NCI-H748 (cell line): ENCODE results near the gene VARS1.
"Not testable (repeated sequence)": the region's sequence is repeated elsewhere in the genome, so short reads cannot be mapped to it uniquely, and the experiment has no call there.

Experiments used
- DNase-seq: peaks from one replicate; lab custom pipeline; 2025; ENCODE audit not compliant: unreplicated experiment; lab: John Stamatoyannopoulos, UW

The VARS1 gene

DNA sequence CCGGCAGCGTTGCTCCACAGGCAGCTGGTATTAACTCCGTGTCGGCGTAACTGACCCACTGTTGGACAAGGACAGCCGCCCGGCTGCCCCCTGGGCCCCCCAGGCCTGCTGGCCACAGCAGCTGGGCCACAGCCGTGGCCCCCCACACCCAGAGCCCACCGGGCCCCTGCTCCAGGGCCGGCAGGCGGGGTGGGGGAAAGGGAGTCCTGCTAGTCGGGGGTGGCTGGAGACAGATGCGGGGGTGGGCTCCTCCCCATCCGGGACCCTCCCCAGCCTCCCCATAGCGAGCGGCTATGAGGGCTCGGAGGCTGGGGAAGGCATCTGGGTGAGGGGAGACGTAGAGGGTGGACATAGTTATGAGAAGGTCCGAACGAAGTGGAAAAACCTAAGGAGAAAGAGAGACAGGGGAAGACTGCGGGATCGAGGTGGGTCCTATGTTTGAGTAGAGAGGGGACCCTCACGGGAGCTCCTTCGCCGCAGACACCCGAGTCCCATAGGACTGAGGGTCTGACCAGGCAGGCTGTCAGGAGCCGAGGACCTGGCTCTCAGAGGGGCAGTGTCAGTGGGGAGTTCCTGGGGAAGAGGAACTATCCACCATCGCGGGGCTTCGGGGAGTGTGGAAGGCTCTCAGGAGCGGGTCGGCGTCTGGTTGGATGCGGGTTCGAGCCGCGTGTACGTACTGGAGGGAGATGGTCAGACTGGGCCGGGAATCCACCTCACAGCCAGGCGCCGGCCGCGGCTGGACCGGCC is 511 bp downstream of the VARS1 start:
- peak; percentile 54 for DNase-seq

DNA sequence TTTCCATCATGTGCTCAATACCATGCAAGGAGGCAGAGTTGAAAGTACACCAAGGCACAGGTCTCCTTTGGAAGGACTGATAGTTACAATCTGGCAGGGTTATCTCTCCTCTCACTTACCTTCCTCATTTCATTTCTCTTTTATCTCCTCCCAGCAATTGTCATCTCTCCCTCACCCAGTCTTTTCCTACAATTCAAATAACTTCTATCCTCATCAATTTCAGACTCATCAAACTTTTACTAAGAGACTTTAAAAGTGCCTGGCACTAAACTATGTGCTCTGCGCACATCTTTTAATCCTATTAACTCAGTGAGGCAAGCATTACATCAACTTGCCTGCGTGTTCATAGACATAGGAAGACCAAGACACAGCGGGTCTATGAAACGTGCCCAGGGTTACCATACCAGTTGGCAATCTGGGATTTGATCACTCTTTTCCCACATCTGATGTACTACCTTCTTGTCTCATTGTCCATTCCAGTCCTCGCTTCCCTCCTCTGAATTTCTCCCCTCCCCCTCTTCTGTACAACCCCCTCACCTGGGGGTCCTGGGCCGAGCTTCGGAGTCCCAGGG is 1.2 kb downstream of the VARS1 start:
- DNase-seq, result peak; percentile 39

DNA sequence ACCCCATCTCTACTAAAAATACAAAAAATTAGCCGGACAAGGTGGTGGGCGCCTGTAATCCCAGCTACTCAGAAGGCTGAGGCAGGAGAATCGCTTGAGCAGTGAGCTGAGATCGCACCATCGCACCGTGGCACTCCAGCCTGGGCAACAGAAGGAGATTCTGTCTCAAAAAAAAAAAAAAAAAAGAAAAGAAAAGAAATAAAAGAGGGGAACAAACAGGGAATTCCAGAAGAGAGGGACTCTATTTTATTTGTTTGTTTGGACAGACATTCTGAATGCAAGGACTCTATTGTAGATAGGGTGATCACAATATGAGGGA is 1.7 kb downstream of the VARS1 start:
- not testable (repeated sequence) for DNase-seq

DNA sequence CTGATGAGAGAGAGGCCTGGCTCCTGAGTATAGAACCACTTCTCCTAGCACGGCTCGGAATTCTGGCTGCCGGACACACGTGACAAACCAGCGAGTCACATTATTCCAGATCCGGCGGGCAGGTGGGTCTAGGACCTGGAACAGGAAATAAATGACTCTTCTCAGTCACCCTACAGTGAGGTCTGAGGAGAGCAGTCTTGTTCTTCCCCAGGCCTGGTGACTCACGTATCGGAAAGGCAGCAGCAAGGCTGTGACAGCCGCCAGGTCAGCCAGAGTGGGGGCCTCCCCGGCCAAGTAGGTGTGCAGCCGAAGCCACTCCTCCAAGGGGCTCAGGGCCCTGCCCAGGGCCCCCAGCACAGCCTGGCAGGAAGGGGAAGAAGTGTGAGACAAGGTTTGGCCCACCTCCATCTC is 2.8 kb downstream of the VARS1 start:
- no peak for DNase-seq

- no peak for DNase-seq
Observed at GRCh38 chr6:31792090-31792374, 3.5 kb downstream of the VARS1 start.

- peak; percentile 60 for DNase-seq
Observed at GRCh38 chr6:31791324-31792089, 4.0 kb downstream of the VARS1 start.

- DNase-seq, result no peak
Observed at GRCh38 chr6:31785475-31785874, 10.1 kb downstream of the VARS1 start.

DNA sequence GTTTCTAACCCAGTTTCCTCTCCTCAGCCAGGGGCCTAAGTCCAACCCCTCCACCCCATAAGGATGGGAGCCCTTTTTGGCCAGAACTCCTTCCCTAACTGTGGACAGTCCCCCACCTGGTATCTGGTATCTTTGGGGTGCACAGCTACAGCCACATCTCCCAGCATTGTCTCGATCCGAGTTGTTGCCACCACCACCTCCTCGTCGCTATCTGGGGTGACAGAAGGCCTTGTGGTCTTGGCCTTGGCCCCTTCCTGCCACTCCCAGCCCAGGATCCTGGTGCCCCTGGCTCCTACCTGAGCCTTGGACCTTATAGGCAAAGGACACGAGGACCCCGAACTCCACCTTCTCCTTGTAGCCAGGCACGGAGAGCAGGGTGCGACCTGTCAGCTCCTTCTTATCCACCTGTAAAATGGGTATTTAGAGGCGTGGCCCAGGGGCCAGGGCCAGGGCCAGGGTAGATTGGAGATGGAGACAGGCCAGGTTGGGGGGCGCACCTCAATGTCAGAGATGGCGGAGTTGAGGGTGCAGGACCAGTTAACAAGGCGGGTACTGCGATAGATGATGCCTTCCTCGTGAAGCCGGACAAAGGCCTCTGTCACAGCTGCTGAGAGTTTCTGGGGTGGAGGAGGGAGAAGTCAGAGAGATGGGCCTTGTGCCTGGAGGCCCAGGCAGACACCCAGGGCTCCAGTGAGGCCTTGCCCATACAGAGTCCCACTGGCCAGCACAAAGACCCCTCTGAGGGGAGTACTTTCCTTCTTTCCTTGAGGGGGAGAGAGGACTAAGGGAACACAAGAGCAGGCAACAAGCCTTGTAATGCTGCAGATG is 11.2 kb downstream of the VARS1 start:
- no peak for DNase-seq

GRCh38 chr6:31782126-31782855 is 13.3 kb downstream of the VARS1 start:
- no peak for DNase-seq

DNA sequence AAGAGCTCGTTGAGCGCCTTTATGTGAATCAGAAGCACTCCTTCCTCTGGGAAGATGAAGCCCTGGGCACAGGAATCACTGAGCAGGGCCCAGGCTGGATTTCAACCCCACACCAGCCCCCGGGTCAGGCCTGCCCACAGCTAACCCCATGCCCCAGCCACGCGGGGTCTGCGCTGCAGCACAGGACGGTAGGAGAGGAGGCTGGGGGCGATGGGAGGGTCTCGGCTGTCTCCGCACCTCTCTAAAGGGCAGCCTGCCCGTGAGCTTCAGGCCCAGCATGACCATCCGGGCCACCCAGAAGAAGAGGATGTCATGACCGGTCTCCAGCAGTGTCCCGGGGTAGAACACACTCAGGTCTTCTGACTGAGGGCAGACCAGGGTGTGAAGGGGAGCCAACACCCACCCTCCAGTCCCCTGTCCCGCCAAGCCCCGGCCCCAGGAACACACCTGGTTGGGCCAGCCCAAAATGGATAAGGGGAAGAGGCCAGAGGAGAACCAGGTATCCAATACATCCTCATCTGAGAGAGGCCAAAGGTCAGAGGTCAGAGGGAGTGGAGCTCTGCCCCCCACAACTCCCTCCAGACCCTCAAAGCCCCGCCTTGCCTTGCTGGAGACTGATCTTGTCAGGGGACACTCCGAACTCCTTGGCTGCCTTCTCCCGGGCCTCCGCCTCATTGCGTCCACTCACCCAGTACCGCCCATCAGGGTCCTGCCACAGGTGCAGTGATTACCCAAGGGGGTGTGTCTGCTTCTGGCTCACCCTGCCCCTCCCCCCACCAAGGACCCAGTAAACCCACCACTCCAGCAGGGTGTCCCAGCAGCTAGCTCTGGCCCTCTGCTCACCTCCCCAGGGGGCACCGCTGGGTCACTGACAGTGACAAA is 14.1 kb downstream of the VARS1 start:
- DNase-seq, result no peak

- no peak for DNase-seq
Observed at GRCh38 chr6:31780507-31781243, 14.9 kb downstream of the VARS1 start.

DNA sequence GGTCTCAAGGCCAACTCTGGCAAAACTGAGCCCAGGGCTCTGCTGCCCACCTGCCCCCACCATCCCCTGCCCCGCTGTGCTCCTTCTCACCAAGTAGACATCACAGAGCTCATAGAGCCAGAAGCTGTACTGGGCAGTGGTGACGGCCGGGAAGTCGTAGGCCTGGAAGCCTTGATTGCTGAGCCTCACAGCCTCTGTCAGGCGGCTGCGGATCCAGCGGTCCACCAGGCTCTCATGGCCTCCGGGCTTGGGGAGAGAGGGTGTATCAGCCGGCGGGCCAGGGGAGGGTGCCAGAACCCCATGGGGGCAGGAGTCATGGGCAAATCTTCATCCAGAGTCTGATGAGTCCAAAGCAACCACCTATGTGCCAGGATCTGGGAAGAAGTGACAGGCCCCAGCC is 15.6 kb downstream of the VARS1 start:
- DNase-seq, result no peak

DNA sequence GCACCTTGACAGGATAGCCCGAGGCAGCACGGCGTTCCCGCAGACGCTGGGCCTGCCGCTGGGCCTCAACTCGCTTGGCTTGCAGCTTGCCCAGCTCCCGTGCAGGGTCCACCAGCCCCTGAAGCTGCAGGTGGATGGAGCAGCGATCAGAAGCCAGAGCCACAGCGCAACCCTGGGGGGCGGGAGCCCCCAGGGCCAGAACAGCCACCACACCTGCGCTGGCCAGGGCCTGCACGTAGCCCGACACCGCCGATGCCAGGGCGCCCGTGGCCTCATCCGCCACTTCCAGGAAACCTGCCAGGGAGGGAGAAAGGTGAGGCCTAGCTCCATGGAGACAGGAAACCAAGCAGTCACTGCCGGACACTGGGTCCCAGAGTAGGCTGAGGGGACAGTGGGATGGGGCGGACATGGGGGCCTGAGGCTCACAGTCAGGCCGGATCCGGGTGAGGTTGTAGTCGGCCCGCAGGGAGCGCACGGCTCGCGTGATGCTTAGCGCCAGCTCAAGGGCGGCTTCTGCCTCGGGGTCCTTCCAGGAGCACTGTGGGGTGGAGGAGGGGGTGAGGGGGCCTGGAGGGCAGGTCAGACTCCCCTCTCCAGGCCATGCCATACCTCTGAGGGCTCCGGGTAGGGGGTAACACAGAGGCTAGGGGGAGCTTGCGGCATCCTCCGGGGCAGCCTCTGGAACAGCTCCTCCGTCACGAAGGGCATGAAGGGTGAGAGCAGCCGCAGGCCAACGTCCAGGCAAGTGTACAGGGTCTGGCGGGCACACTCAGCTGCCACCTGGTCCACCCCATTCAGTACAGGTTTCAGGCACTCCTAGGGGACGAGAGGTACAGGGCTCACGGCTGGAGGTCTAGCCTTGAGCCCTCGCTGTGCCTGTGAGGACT is 16.3 kb downstream of the VARS1 start:
- DNase-seq, result no peak

GRCh38 chr6:31778193-31778592 is 17.4 kb downstream of the VARS1 start:
- DNase-seq, result no peak

GRCh38 chr6:31777667-31778050 is 17.9 kb downstream of the VARS1 start:
- no peak for DNase-seq

GRCh38 chr6:31776989-31777666 is 18.4 kb downstream of the VARS1 start, which contains the start of gene VWA7:
VWA7 (minus strand) TSS chr6:31777328; CDS start chr6:31776779, 549 bp downstream.
- DNase-seq, result peak; percentile 88

DNA sequence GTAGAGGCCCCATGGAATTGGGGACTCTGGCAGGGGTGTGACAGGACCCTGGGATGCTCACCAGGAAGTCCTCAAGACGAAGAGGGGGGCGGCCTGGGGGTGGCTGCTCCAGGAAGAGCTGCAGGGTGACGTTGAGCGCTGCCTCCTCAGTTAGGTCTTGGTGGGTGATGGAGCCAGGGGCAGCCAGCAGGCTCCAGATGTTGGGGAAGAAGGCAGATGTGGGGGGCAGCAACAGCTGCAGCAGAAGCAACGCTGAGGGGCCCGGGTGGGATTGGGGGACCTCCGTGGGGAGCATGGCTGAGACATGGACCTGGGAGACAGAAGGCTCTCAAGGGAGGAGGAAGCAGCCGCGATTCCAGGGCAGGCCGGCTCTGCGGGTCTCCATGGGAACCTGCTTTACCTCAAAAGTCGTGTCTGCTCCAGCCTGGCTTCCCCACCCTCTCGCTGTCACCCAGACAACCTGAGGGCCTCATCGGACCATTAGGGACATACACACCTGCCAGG is 19.0 kb downstream of the VARS1 start:
- DNase-seq, result peak; percentile 88
